GM12892 (cell line): ENCODE data around the gene TAS2R16.

Experiments used
- POLR2A ChIP-seq: IDR thresholded peaks from 2 replicates; pipeline ENCODE4 v1.6.1; 2011; ENCODE audit warnings: low read depth, low read length, control low read depth
- POLR2AphosphoS5 ChIP-seq: IDR thresholded peaks from 2 replicates; pipeline ENCODE4 v1.6.1; 2011; ENCODE audit warnings: low read depth, low read length, control low read depth

- no peak for TF ChIP-seq POLR2A
- TF ChIP-seq POLR2AphosphoS5 = no peak
Observed at GRCh38 chr7:122988333-122988732, 7.2 kb downstream of the TAS2R16 start.
